SK-N-SH treated with all-trans-retinoic acid at 6 μM for 48 hours (cell line): ENCODE data around the gene IL10RA.
"Not testable (repeated sequence)": the region's sequence is repeated elsewhere in the genome, so short reads cannot be mapped to it uniquely, and the experiment has no call there.

Source experiments
- ATAC-seq: fragments of 200-7000 bp; cut with Tn5 transposase; 3 replicates; pipeline ENCODE4 v1.9.1; 2020; ENCODE audit warnings: mild to moderate bottlenecking, moderate library complexity
- ARNTL ChIP-seq: fragments of 450-650 bp; formaldehyde crosslinking; IDR thresholded peaks from 2 replicates; pipeline ENCODE4 v1.5.0; 2020; ENCODE audit warnings: low read depth, mild to moderate bottlenecking, moderate library complexity, borderline replicate concordance
- CSDC2 ChIP-seq: fragments of 250-450 bp; sonication (Bioruptor Pico); IDR thresholded peaks from 2 replicates; pipeline ENCODE4 v1.5.0; 2020; ENCODE audit warnings: mild to moderate bottlenecking, moderate library complexity
- GLIS3 ChIP-seq: fragments of 250-450 bp; sonication (Bioruptor Pico); IDR thresholded peaks from 2 replicates; pipeline ENCODE4 v1.5.0; 2020; ENCODE audit warnings: mild to moderate bottlenecking, moderate library complexity
- ISL1 ChIP-seq: fragments of 250-450 bp; sonication (Bioruptor Pico); IDR thresholded peaks from 2 replicates; pipeline ENCODE4 v2.1.2; 2022; ENCODE audit warnings: mild to moderate bottlenecking, moderate library complexity
- OSR1 ChIP-seq: fragments of 250-450 bp; sonication (Bioruptor Pico); IDR thresholded peaks from 2 replicates; pipeline ENCODE4 v1.8.0; 2022; ENCODE audit warnings: moderate library complexity, mild to moderate bottlenecking, inconsistent platforms
- PPARA ChIP-seq: fragments of 250-450 bp; sonication (Bioruptor Pico); IDR thresholded peaks from 2 replicates; pipeline ENCODE4 v1.5.0; 2020; ENCODE audit warnings: mild to moderate bottlenecking, borderline replicate concordance
- RARB ChIP-seq: fragments of 250-450 bp; sonication (Bioruptor Pico); IDR thresholded peaks from 2 replicates; pipeline ENCODE4 v1.8.0; 2021; ENCODE audit warnings: mild to moderate bottlenecking, moderate library complexity
- SNAI2 ChIP-seq: fragments of 250-450 bp; sonication (Bioruptor Pico); IDR thresholded peaks from 2 replicates; pipeline ENCODE4 v1.5.0; 2020; ENCODE audit warnings: mild to moderate bottlenecking, moderate library complexity
- TOX ChIP-seq: fragments of 250-450 bp; sonication (Bioruptor Pico); IDR thresholded peaks from 2 replicates; pipeline ENCODE4 v1.8.0; 2021; ENCODE audit warnings: mild to moderate bottlenecking, moderate library complexity, borderline replicate concordance
- TSHZ2 ChIP-seq: fragments of 250-450 bp; sonication (Bioruptor Pico); IDR thresholded peaks from 2 replicates; pipeline ENCODE4 v1.5.0; 2020; ENCODE audit warnings: mild to moderate bottlenecking, moderate library complexity
- ZC3H10 ChIP-seq: fragments of 250-450 bp; sonication (Bioruptor Pico); IDR thresholded peaks from 2 replicates; pipeline ENCODE4 v1.5.1; 2021; ENCODE audit warnings: mild to moderate bottlenecking, moderate library complexity
- ZFP3 ChIP-seq: fragments of 250-450 bp; sonication (Bioruptor Pico); IDR thresholded peaks from 2 replicates; pipeline ENCODE4 v1.5.0; 2020; ENCODE audit warnings: mild to moderate bottlenecking, moderate library complexity
- ZNF70 ChIP-seq: fragments of 450-650 bp; formaldehyde crosslinking; IDR thresholded peaks from 2 replicates; pipeline ENCODE4 v1.5.0; 2020; ENCODE audit warnings: mild to moderate bottlenecking, moderate library complexity
- TF ChIP-seq, protein P1 (sequence below): fragments of 250-450 bp; sonication (Bioruptor Pico); IDR thresholded peaks from 2 replicates; pipeline ENCODE4 v1.5.1; 2020; ENCODE audit warnings: low read depth, mild to moderate bottlenecking, moderate library complexity
- TF ChIP-seq, protein P2 (sequence below): fragments of 250-450 bp; sonication (Bioruptor Pico); IDR thresholded peaks from 2 replicates; pipeline ENCODE4 v1.5.1; 2021; ENCODE audit warnings: mild to moderate bottlenecking, moderate library complexity

Gene IL10RA

GRCh38 chr11:118004543-118005223, 18.5 kb downstream of the IL10RA start:
- no peak for ATAC-seq
- TF ChIP-seq, protein P1, sequence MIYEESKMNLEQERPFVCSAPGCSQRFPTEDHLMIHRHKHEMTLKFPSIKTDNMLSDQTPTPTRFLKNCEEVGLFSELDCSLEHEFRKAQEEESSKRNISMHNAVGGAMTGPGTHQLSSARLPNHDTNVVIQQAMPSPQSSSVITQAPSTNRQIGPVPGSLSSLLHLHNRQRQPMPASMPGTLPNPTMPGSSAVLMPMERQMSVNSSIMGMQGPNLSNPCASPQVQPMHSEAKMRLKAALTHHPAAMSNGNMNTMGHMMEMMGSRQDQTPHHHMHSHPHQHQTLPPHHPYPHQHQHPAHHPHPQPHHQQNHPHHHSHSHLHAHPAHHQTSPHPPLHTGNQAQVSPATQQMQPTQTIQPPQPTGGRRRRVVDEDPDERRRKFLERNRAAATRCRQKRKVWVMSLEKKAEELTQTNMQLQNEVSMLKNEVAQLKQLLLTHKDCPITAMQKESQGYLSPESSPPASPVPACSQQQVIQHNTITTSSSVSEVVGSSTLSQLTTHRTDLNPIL (CRISPR knock-in tag) = no peak
- TF ChIP-seq RARB (CRISPR knock-in tag) = no peak

DNA sequence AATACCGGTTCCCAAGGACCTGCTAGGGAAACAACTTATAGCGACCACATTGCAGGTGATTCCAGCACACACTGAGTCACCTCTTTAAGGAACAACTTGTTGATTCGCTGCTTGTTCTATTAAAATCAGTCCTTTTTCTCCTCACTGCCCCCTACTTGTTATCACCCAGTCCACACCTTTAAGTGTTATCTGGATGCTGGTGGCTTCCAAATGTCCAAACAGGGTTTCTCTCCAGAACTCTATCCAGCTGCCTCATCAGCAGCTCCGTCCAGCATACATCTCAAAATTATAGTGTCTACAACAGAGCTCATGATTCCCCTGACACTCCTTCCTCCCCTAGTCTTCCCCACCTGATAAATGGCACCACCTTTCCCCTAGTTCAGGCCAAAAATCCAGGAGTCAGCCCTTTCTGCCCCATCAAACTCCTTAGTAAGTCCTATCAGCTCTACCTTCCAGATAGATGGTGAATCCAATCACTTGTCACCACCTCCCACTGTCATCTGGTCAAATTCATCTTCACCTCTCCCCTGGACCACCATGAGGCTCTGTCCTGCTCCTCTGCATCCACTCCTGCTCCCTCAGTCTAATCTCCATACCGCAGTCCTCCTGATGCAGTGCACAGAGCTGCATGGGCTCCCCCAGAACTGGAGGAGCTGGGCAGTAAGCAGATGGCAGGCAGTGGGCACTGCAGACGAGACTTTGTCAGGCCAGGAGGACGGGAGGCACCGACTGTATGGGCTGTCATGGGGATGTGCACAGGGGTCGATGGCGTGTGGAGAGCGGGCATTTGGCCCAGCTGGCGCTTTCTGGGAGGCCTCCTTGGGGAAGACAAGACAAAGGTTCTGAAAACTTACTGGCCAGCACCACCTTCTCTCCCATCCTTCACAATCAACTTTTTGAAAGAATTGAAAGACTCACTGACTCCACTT, 19.3 kb downstream of the IL10RA start:
- ATAC-seq = no peak
- TF ChIP-seq RARB (CRISPR knock-in tag) = no peak
- no peak for TF ChIP-seq PPARA
- no peak for TF ChIP-seq ARNTL (CRISPR knock-in tag)
- no peak for TF ChIP-seq TOX (CRISPR knock-in tag)
- no peak for TF ChIP-seq OSR1 (CRISPR knock-in tag)
- TF ChIP-seq, all 23 proteins: peak for 0

DNA sequence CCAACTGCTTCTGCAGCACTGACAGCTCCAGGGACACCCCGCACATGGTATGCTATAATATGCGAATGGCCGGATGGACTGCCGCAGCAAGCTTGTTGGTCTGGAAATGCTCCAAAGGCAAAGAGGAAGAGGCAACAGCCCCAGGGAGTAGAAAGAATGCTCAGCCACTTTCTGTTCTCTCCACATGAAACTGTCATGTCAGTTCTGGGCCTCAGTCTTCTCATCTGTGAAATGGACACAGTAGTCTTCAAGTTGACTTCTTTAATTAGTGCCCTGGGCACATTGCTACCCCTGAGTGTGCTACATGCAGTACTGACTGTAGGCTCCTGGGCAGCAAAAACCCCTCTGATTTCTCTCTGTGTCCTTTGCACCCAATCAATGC, 19.9 kb downstream of the IL10RA start:
- TF ChIP-seq OSR1 (CRISPR knock-in tag) = no peak
- TF ChIP-seq ISL1 (CRISPR knock-in tag) = no peak
- TF ChIP-seq TSHZ2 = no peak
- TF ChIP-seq RARB (CRISPR knock-in tag) = no peak
- no peak for TF ChIP-seq TOX (CRISPR knock-in tag)
- TF ChIP-seq GLIS3 (CRISPR knock-in tag) = no peak
- no peak for TF ChIP-seq ZC3H10
- TF ChIP-seq, protein P1 (CRISPR knock-in tag) = no peak
- TF ChIP-seq, protein P2, sequence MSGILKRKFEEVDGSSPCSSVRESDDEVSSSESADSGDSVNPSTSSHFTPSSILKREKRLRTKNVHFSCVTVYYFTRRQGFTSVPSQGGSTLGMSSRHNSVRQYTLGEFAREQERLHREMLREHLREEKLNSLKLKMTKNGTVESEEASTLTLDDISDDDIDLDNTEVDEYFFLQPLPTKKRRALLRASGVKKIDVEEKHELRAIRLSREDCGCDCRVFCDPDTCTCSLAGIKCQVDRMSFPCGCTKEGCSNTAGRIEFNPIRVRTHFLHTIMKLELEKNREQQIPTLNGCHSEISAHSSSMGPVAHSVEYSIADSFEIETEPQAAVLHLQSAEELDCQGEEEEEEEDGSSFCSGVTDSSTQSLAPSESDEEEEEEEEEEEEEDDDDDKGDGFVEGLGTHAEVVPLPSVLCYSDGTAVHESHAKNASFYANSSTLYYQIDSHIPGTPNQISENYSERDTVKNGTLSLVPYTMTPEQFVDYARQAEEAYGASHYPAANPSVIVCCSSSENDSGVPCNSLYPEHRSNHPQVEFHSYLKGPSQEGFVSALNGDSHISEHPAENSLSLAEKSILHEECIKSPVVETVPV (CRISPR knock-in tag) = no peak
- no peak for TF ChIP-seq PPARA
- ATAC-seq = no peak

DNA sequence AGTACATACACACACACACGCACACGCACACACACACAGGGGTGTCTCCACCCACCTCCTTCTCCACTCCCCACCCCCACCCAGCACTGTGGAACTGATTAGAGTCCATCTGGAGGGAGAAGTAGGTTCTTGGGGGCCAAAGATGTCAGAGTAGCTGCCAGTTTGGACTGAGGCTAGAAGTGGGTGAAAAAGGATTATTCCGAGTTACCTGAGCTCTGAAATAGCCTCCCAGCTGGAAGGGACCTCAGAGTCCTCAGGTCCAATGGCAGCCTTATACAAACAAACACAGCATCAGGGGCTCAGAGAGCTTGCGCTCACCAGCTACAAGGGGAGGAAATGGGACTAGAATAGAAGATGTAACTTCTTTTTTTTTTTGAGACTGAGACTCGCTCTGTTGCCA, 20.8 kb downstream of the IL10RA start:
- no peak for ATAC-seq
- TF ChIP-seq TOX (CRISPR knock-in tag) (no peak), ZNF70 (CRISPR knock-in tag) (no peak), CSDC2 (CRISPR knock-in tag) (no peak), ZFP3 (no peak), RARB (CRISPR knock-in tag) (no peak), SNAI2 (CRISPR knock-in tag) (no peak)
- TF ChIP-seq, protein P2 (CRISPR knock-in tag) = no peak

DNA sequence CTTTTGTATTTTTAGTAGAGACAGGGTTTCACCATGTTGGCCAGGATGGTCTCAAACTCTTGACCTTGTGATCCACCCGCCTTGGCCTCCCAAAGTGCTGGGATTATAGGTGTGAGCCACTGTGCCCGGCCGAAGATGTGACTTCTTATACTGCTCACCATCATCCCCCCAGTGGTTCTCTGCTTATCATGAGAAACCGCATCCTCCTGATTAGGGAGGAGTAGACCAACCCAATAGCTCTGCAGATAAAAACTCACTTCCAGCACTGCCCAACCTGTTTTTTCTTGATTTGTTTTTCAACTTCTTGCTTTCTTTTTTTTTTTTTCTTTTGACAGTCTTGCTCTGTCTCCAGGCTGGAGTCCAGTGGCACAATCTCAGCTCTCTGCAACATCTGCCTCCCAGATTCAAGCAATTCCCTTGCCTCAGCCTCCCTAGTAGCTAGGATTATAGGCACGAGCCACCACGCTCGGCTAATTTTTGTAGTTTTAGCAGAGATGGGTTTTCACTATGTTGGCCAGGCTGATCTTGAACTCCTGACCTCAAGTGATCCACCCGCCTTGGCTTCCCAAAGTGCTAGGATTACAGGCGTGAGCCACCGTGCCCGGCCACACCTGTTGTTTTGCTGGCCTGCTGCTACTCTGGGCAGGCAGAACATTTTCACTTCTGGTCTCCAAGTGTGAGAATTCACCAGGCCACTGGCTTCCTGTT, 21.5 kb downstream of the IL10RA start:
- not testable (repeated sequence) for ATAC-seq
